ENCODE results near the gene UBE2L3. TPM values are rescaled to one million over a fixed set of nuclear protein-coding genes. Genes with fewer than 3 reads are reported as not detected.

UBE2L3 gene
- total and polyA plus RNA-seq, 2 of the 8 experiments (the other 6 are each of a cell fraction or from before 2014, with no cell fraction given): 63.5 to 90.0 TPM

GRCh38 chr22:21624120-21624879 lies 56.8 kb downstream of the UBE2L3 start:
- H2BK5ac ChIP-seq (ENCODE audit: low read depth, low read length): no peak overlapping the region
- no peak overlapping the region for H2BK20ac ChIP-seq (ENCODE audit: low read length)
- POLR2A ChIA-PET (ENCODE audit: partially characterized antibody): interaction anchor here (0.8 to 2.3 kb wide), 4 partner anchors 9 to 49 kb away, joined by 3 to 7 read pairs (median 4); no protein-coding TSS in a partner anchor
- H3K27me3 ChIP-seq (replicated peaks in 1 of 4; ENCODE audit: control insufficient read depth in 3 of 4, extremely low read depth in 1 of 4, insufficient read depth in 3 of 4, low read length in 3 of 4): no peaks in the 10 kb centered on the region
- no peak overlapping the region for H3K27ac ChIP-seq (ENCODE audit: low read depth, low read length)
- CTCF ChIA-PET (ENCODE audit: partially characterized antibody): interaction anchor here (1.0 to 24.1 kb wide), 15 partner anchors 9 to 335 kb away, joined by 3 to 499 read pairs (median 5); partner anchors contain the start of genes CCDC116 and SDF2L1
- H4K8ac ChIP-seq (ENCODE audit: extremely low read depth, insufficient read depth, low read length): no peak overlapping the region
- peaks cover 32 to 41% of the 10 kb centered on the region in 2 experiments for H4K20me1 ChIP-seq (replicated peaks in 1 of 2; ENCODE audit: control insufficient read depth in 1 of 2, insufficient read depth in 2 of 2, low read length in 2 of 2)
- peaks cover 0 to 15% (median 3%) of the 10 kb centered on the region in 4 experiments; a peak in 4 of 8 replicates for H3K36me3 ChIP-seq (ENCODE audit: control insufficient read depth in 2 of 4, insufficient read depth in 4 of 4, low read length in 3 of 4)
- H3K23ac ChIP-seq (ENCODE audit: insufficient read length): no peak overlapping the region
- DNase-seq (ENCODE audit: low read depth in 1 of 2, low spot score in 2 of 2) (peak in 1 of 2 experiments; percentile 91), FAIRE-seq (peak; percentile 7)
- H3K4me3 ChIP-seq (ENCODE audit: extremely low read depth in 1 of 4, insufficient read depth in 2 of 4, low read depth in 3 of 4, low read length in 4 of 4): no peak overlapping the region
- peaks cover 0 to 21% of the 10 kb centered on the region in 2 experiments; a peak in 1 of 4 replicates for H3K79me2 ChIP-seq (ENCODE audit: control insufficient read depth in 1 of 2, insufficient read depth in 2 of 2, low read length in 2 of 2)
- H3K4me2 ChIP-seq (ENCODE audit: insufficient read depth in 1 of 2, low read depth in 2 of 2, low read length in 2 of 2): no peak overlapping the region
- H3K23me2 ChIP-seq (ENCODE audit: low read depth, low read length): no peaks in the 10 kb centered on the region; the same call in 1 of the 2 replicates
- 38% methylated on average over 8 of the region's 8 CpGs; no CpG with 5 or more reads in 1 of the 2 experiments for WGBS, 2 experiments (ENCODE audit: extremely low coverage in 1 of 2, insufficient coverage in 1 of 2, insufficient read length in 1 of 2, insufficient replicate concordance in 2 of 2, low coverage in 1 of 2, low lambda C conversion rate in 2 of 2, missing lambda C conversion rate in 1 of 2)
- H2BK12ac ChIP-seq (ENCODE audit: low read depth, low read length): no peak overlapping the region
- no peak overlapping the region for H2AK5ac ChIP-seq (ENCODE audit: low read depth, low read length)
- H3K4me1 ChIP-seq (replicated peaks in 1 of 4; ENCODE audit: control insufficient read depth in 3 of 4, insufficient read depth in 4 of 4, low read length in 3 of 4): peaks cover 0 to 3% (median 2%) of the 10 kb centered on the region in 4 experiments; a peak in 4 of 7 replicates
- no peak overlapping the region for H2AFZ ChIP-seq (ENCODE audit: low read length)
- H3K79me1 ChIP-seq (ENCODE audit: low read depth, low read length): peaks cover 15% of the 10 kb centered on the region
- no peak overlapping the region for H3K18ac ChIP-seq (ENCODE audit: extremely low read depth, low read length)
- H4K5ac ChIP-seq (ENCODE audit: insufficient read length, low read depth, low read length): no peak overlapping the region
- H4K91ac ChIP-seq (replicated peaks; ENCODE audit: insufficient read length, low read length): no peak overlapping the region
- H3K9ac ChIP-seq (replicated peaks in 1 of 4; ENCODE audit: extremely low read depth in 1 of 4, low read depth in 3 of 4, low read length in 3 of 4): no peak overlapping the region
- H2BK15ac ChIP-seq (ENCODE audit: low read length): no peak overlapping the region
- H2BK120ac ChIP-seq (replicated peaks; ENCODE audit: low read depth, low read length): no peak overlapping the region
- 0 out of 2 replicates have a peak, but pooled peaks have one; percentile 6 for TF ChIP-seq TEAD4 (IDR thresholded peaks at IDR 0.05; ENCODE audit: low read depth, low read length)
- peak; percentile 66 to 86 (median 79) for TF ChIP-seq CTCF (IDR thresholded peaks at IDR 0.05; ENCODE audit: control extremely low read depth in 1 of 3, insufficient read depth in 1 of 3, low read depth in 1 of 3, low read length in 3 of 3)
- no peak for TF ChIP-seq CREB1 (IDR thresholded peaks at IDR 0.05)
- peak; percentile 60; the same call in 1 of the 2 replicates for TF ChIP-seq SP4 (IDR thresholded peaks at IDR 0.05; ENCODE audit: low read length)
- no peak for TF ChIP-seq ASH2L (IDR thresholded peaks at IDR 0.05; ENCODE audit: low read length)
- TF ChIP-seq BACH1 (IDR thresholded peaks at IDR 0.05; ENCODE audit: low read length): peak; percentile 70
- TF ChIP-seq RAD21 (IDR thresholded peaks at IDR 0.05 in 1 of 2, conservative IDR thresholded peaks at IDR 0.05 in 1 of 2; ENCODE audit: low read depth in 2 of 2, low read length in 2 of 2): peak; percentile 37 to 47; a peak in 3 of 4 replicates
- TF ChIP-seq TAF1 (IDR thresholded peaks at IDR 0.05; ENCODE audit: low read depth, low read length): no peak
- TF ChIP-seq POLR2A (IDR thresholded peaks at IDR 0.05; ENCODE audit: control extremely low read depth in 1 of 2, low read depth in 2 of 2, low read length in 2 of 2): 0 out of 3 replicates have a peak, but pooled peaks of 1 of the 2 experiments have one; percentile 31
- no peaks in the 10 kb centered on the region for H3K9me3 ChIP-seq (ENCODE audit: insufficient read depth in 2 of 2, low read depth in 1 of 2, low read length in 1 of 2)
- H3K14ac ChIP-seq (ENCODE audit: insufficient read length): no peak overlapping the region
- H3K4ac ChIP-seq (replicated peaks; ENCODE audit: insufficient read length, low read depth, low read length): no peak overlapping the region
- no peak overlapping the region for H3K56ac ChIP-seq (replicated peaks; ENCODE audit: insufficient read length, low read depth, low read length)
